GM12878 (cell line): ENCODE results near the gene ABCC5. TPM values are rescaled to one million over a fixed set of nuclear protein-coding genes. Genes with fewer than 3 reads are reported as not detected.

Experiments used
- ATAC-seq: fragments of 200-7000 bp; cut with Tn5 transposase; 3 replicates; pipeline ENCODE4 v1.9.1; 2020; ENCODE audit warnings: mild to moderate bottlenecking, moderate library complexity
- BruUV-seq: library from RNA; stranded (reverse); fragments of 400-500 nt; replicated peaks from 2 replicates; lab custom pipeline; 2021; lab: Mats Ljungman, UMichigan
- CTCF ChIA-PET: fragments of 300-600 bp; sonication (Branson Sonifier 250); formaldehyde crosslinking; extraction: SDS; loops from one replicate; lab custom pipeline; 2021; ENCODE audit warnings: inconsistent platforms; lab: Yijun Ruan, JAX
- POLR2A ChIA-PET: fragments of 350-600 bp; formaldehyde crosslinking; extraction: SDS; loops from one replicate; lab custom pipeline; 2021; ENCODE audit warnings: inconsistent platforms; lab: Charles Lee
- RAD21 ChIA-PET: fragments of 300-600 bp; sonication (Branson Sonifier 250); formaldehyde crosslinking; loops from one replicate; lab custom pipeline; 2023; ENCODE audit warnings: antibody characterized with exemption; ENCODE audit not compliant: unreplicated experiment; lab: Charles Lee
- SMC1A ChIA-PET: fragments of 300-600 bp; sonication (Branson Sonifier 250); formaldehyde crosslinking; loops from one replicate; lab custom pipeline; 2023; ENCODE audit not compliant: unreplicated experiment, uncharacterized antibody; lab: Charles Lee
- DNase-seq: peaks from one replicate; pipeline ENCODE4 v3.0.0-alpha.2; 2011; ENCODE audit warnings: low read depth, low spot score
- FAIRE-seq: peaks from 3 replicates; lab custom pipeline; 2011; peaks lifted over from hg19 to GRCh38; lab: Jason Lieb, UNC
- H2AFZ ChIP-seq: 2 replicates; pipeline ENCODE4 v1.6.0; 2011; ENCODE audit warnings: low read depth, low read length, control low read depth; ENCODE audit not compliant: control insufficient read depth
- H3K27ac ChIP-seq: 2 replicates; pipeline ENCODE4 v1.5.1; 2011; ENCODE audit warnings: control low read depth; ENCODE audit not compliant: control insufficient read depth, insufficient read depth
- H3K27me3 ChIP-seq, 2 experiments: replicated peaks in 1 of 2; 2 replicates each; pipeline versions ENCODE4 v1.6.0 to v1.6.1; 2011; ENCODE audit warnings: low read length in 1 of 2; ENCODE audit not compliant: control insufficient read depth in 2 of 2, insufficient read depth in 2 of 2
- H3K36me3 ChIP-seq, 2 experiments: 2 replicates each; pipeline ENCODE4 v1.5.1; 2011; ENCODE audit warnings: low read length in 1 of 2; ENCODE audit not compliant: control insufficient read depth in 2 of 2, insufficient read depth in 2 of 2
- H3K4me1 ChIP-seq: 2 replicates; pipeline ENCODE4 v1.6.1; 2011; ENCODE audit warnings: mild to moderate bottlenecking, low read length, moderate library complexity, mixed read lengths; ENCODE audit not compliant: control insufficient read depth, insufficient read depth
- H3K4me2 ChIP-seq: 2 replicates; pipeline ENCODE4 v1.6.0; 2011; ENCODE audit warnings: control low read depth; ENCODE audit not compliant: control insufficient read depth, insufficient read depth
- H3K4me3 ChIP-seq: fragments of 200-600 bp; sonication (generic); 2 replicates; pipeline ENCODE4 v1.5.1; 2016
- H3K79me2 ChIP-seq: 2 replicates; pipeline ENCODE4 v1.6.0; 2011; ENCODE audit warnings: low read length; ENCODE audit not compliant: control insufficient read depth, insufficient read depth
- H3K9ac ChIP-seq: 2 replicates; pipeline ENCODE4 v1.8.0; 2011; ENCODE audit warnings: low read length, control low read depth, mixed read lengths; ENCODE audit not compliant: control insufficient read depth, insufficient read depth
- H3K9me3 ChIP-seq: replicated peaks from 3 replicates; pipeline ENCODE4 v1.5.1; 2011; ENCODE audit warnings: mild to moderate bottlenecking, low read length; ENCODE audit not compliant: control insufficient read depth, insufficient read depth
- H4K20me1 ChIP-seq: 2 replicates; pipeline ENCODE4 v1.6.0; 2011; ENCODE audit not compliant: control insufficient read depth, insufficient read depth
- BMI1 ChIP-seq: fragments of 450-650 bp; IDR thresholded peaks from 2 replicates; pipeline ENCODE4 v1.6.1; 2016; ENCODE audit warnings: mild to moderate bottlenecking, moderate library complexity, borderline replicate concordance
- ESRRA ChIP-seq: IDR thresholded peaks from 2 replicates; pipeline ENCODE4 v1.6.1; 2012; ENCODE audit warnings: mild to moderate bottlenecking, low read length, improper control_type of control experiment
- ETV6 ChIP-seq, 2 experiments: fragments of 450-650 bp in 1 of 2; IDR thresholded peaks in 1 of 2; conservative IDR thresholded peaks in 1 of 2; 2 replicates each; pipeline ENCODE4 v1.6.1; 2014; ENCODE audit warnings: antibody characterized with exemption in 1 of 2, borderline replicate concordance in 1 of 2, low read depth in 1 of 2, mild to moderate bottlenecking in 1 of 2, moderate library complexity in 1 of 2
- MYB ChIP-seq: fragments of 150-350 bp; IDR thresholded peaks from 2 replicates; pipeline ENCODE4 v1.6.1; 2014; ENCODE audit warnings: mild to moderate bottlenecking, low read depth, low read length, borderline replicate concordance
- NFYA ChIP-seq: IDR thresholded peaks from 2 replicates; pipeline ENCODE4 v1.6.1; 2011; ENCODE audit warnings: low read depth, mild to moderate bottlenecking, low read length, improper control_type of control experiment, borderline replicate concordance
- POLR2AphosphoS2 ChIP-seq: IDR thresholded peaks from 2 replicates; pipeline ENCODE4 v1.6.1; 2011; ENCODE audit warnings: low read depth, mild to moderate bottlenecking, low read length, improper control_type of control experiment, moderate library complexity
- SMAD5 ChIP-seq: IDR thresholded peaks from 2 replicates; pipeline ENCODE4 v1.6.1; 2016; ENCODE audit warnings: antibody characterized with exemption, low read depth
- SMARCA5 ChIP-seq: fragments of 450-650 bp; IDR thresholded peaks from 2 replicates; pipeline ENCODE4 v1.6.1; 2017; ENCODE audit warnings: mild to moderate bottlenecking
- SRF ChIP-seq, 2 experiments: IDR thresholded peaks; 2 replicates each; pipeline ENCODE4 v1.6.1; 2011; ENCODE audit warnings: low read depth in 2 of 2, low read length in 2 of 2, mild to moderate bottlenecking in 1 of 2, moderate library complexity in 1 of 2
- ZNF207 ChIP-seq: fragments of 450-650 bp; IDR thresholded peaks from 2 replicates; pipeline ENCODE4 v1.6.1; 2014; ENCODE audit warnings: antibody characterized with exemption, mild to moderate bottlenecking, borderline replicate concordance
- ZNF687 ChIP-seq: fragments of 450-650 bp; IDR thresholded peaks from 2 replicates; pipeline ENCODE4 v1.6.1; 2017; ENCODE audit warnings: mild to moderate bottlenecking, moderate library complexity
- WGBS: methylation state at CpG from one replicate; pipeline ENCODE4 v1.1.6; 2016; ENCODE audit warnings: low lambda C conversion rate; ENCODE audit not compliant: insufficient replicate concordance, insufficient coverage; ENCODE audit errors: missing lambda C conversion rate; 5-methylcytosine and 5-hydroxymethylcytosine counted together
- in situ Hi-C: fragments of 300-500 bp; cut with MboI; formaldehyde crosslinking; loops from 9 replicates; pipeline ENCODE4 v1.14.3; 2018; ENCODE audit warnings: mixed read lengths
- intact Hi-C: fragments of 100-400 bp; cut with micrococcal nuclease; formaldehyde crosslinking; loops from one replicate; pipeline ENCODE4 v1.14.2; 2022; ENCODE audit not compliant: unreplicated experiment
- polyA plus RNA-seq, 11 experiments: library from polyadenylated mRNA; depleted of rRNA in 4 of 11; unstranded in 6 of 11; stranded (reverse) in 5 of 11; fragments of >200 nt; fragmentation: Nextera tagmentation in 4 of 11; fragmentation: Illumina TruSeq in 1 of 11; extraction: Ambion mirVana in 4 of 11; extraction: Trizol in 1 of 11; gene quantifications; 1 replicate in 1 of 11; 2 replicates in 10 of 11; pipeline versions ENCODE4 v1.2.1 to v1.2.3, GENCODE V29; 2011 to 2016; ENCODE audit warnings: inconsistent platforms in 2 of 11, missing spikeins in 2 of 11, low read depth in 1 of 11
- total RNA-seq, 4 experiments: library from RNA; depleted of rRNA in 3 of 4; stranded (reverse); fragments of >200 nt in 3 of 4; fragmentation: Illumina TruSeq in 1 of 4; extraction: Trizol in 1 of 4; gene quantifications; 2 replicates each; pipeline versions ENCODE4 v1.2.1 to v1.2.3, GENCODE V29; 2013 to 2021

ABCC5 gene
- total and polyA plus RNA-seq, 10 of the 15 experiments (the other 5 are each of a cell fraction or from before 2014, with no cell fraction given), result 6.0 to 17.8 (median 9.7) TPM

GRCh38 chr3:184008161-184008560, 9.5 kb downstream of the ABCC5 start:
- ChIA-PET RAD21 (interaction anchor here (2.4 kb wide), 1 partner anchor 10 kb away, joined by 10 read pairs; the partner anchor contains the start of gene ABCC5), POLR2A (interaction anchor here (1.7 kb wide), 1 partner anchor 10 kb away, joined by 7 read pairs; no protein-coding TSS in a partner anchor), SMC1A (interaction anchor here (0.8 to 3.0 kb wide), 3 partner anchors 8 to 13 kb away, joined by 3 to 10 read pairs (median 3); partner anchors contain the start of gene ABCC5)
- Histone ChIP-seq H3K4me1 (peaks cover 12% of the 10 kb centered on the region), H3K4me2 (no peak overlapping the region), H3K36me3 (no peaks in the 10 kb centered on the region), H3K27me3 (no peaks in the 10 kb centered on the region), H4K20me1 (no peaks in the 10 kb centered on the region), H2AFZ (no peak overlapping the region), H3K9ac (no peak overlapping the region)
- 31% methylated on average over 3 of the region's 3 CpGs for WGBS
- no peak for FAIRE-seq
- intact Hi-C loops, result no loop called here
- TF ChIP-seq SMARCA5, result no peak
- TF ChIP-seq ETV6 (conservative IDR thresholded peaks at IDR 0.05 in 1 of 2, IDR thresholded peaks at IDR 0.05 in 1 of 2; ENCODE audit: borderline replicate concordance in 1 of 2, low read depth in 1 of 2), result no peak
- no peak for TF ChIP-seq ESRRA
- no peak for TF ChIP-seq MYB
- no peak for TF ChIP-seq SRF (IDR thresholded peaks at IDR 0.05; ENCODE audit: low read depth in 2 of 2, low read length in 2 of 2)
- TF ChIP-seq NFYA, result no peak
- no peak for TF ChIP-seq ZNF207
- no peak for TF ChIP-seq BMI1
- no peak for TF ChIP-seq SMAD5
- no peak for TF ChIP-seq POLR2AphosphoS2
- TF ChIP-seq ZNF687, result no peak
- TF ChIP-seq, all 136 proteins: peak for 0
- H3K4me3 ChIP-seq, result no peak overlapping the region
- ATAC-seq (no peak), DNase-seq (no peak)
- H3K79me2 ChIP-seq, result no peaks in the 10 kb centered on the region
- BruUV-seq, result no TSS peak
- H3K27ac ChIP-seq, result no peak overlapping the region
- CTCF ChIA-PET, result interaction anchor here (1.9 to 3.5 kb wide), 4 partner anchors 7 to 112 kb away, joined by 4 to 33 read pairs (median 20); partner anchors contain the start of gene ABCC5
- no peaks in the 10 kb centered on the region for H3K9me3 ChIP-seq
- in situ Hi-C loops, result no loop called here
